Dedifferentiated amniotic fluid mesenchymal stem cell (primary cell): ENCODE data around the gene TMED8.
"Not testable (repeated sequence)": the region's sequence is repeated elsewhere in the genome, so short reads cannot be mapped to it uniquely, and the experiment has no call there.

Experiments
- DNase-seq: peaks from one replicate; pipeline ENCODE4 v3.0.0-alpha.2; 2016; ENCODE audit errors: extremely low spot score

TMED8 gene

DNA sequence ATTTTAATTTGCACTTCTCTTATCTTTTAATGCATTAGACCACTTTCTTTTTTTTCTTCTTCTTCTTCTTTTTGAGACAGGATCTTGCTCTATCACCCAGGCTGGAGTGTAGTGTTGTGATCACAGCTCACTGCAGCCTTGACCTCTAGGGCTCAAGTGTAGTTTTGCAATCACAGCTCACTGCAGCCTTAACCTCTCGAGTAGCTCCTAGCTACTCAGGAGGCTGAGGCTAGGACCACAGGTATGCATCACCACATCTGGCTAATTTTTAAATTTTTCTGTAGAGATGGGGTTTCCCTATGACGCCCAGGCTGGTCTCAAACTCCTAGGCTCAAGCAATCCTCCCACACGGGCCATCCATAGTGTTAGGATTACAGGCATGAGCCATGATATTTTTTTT is 12.7 kb downstream of the TMED8 start:
- DNase-seq: no peak

DNA sequence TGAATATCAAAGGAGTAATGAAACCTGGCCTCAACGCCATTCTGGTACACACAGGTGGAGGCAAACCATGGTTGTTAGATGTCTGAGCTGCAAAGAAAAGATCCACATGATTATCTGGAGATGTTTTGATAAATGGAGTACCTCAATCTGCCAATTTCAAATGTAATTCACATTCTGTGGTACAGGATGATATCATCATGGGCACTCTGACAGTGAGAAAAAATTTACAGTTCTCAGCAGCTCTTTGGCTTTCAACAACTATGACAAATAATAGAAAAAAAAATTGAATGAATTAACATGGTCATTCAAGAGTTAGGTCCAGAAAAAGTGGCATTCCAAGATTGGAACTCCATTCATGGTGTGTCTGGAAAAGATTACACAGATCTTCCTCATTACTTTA is 17.3 kb downstream of the TMED8 start:
- no peak for DNase-seq

DNA sequence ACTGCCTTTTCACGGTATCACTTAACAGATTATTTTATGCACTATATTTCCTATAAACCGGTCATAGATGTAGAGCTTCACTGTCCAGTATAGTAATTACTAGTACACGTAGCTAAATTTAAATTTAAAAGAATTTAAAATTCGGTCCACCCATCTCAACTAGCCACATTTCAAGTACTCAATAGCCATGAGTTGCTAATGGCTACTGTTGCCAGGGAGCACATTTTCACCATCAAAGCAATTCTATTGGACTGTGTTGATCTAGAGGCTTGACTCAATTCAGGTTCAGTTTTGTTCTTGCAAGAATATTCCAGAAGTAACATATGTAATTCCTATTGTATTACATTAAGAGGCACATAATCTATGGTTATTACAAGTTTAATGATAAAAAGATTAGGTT is 20.0 kb downstream of the TMED8 start:
- DNase-seq: no peak

DNA sequence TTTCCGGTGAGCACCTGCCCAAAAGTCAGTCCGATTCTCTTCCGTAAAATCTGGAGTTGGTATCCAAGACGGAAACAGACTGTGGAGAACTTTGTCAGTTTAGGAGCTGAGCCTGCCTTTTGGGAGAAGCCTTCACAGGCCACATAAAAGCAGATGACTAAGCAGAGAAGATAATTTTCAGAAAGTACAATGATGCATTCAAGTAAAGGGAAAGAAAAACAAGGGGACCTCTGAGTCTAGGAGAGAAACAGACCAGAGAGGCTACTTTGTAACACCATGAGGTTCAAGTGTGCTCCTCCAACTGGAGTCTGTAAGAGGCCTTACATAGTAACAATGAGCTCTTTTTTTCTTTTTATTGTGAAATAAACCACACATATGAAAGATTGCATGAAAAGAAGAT is 21.1 kb downstream of the TMED8 start:
- DNase-seq: no peak

DNA sequence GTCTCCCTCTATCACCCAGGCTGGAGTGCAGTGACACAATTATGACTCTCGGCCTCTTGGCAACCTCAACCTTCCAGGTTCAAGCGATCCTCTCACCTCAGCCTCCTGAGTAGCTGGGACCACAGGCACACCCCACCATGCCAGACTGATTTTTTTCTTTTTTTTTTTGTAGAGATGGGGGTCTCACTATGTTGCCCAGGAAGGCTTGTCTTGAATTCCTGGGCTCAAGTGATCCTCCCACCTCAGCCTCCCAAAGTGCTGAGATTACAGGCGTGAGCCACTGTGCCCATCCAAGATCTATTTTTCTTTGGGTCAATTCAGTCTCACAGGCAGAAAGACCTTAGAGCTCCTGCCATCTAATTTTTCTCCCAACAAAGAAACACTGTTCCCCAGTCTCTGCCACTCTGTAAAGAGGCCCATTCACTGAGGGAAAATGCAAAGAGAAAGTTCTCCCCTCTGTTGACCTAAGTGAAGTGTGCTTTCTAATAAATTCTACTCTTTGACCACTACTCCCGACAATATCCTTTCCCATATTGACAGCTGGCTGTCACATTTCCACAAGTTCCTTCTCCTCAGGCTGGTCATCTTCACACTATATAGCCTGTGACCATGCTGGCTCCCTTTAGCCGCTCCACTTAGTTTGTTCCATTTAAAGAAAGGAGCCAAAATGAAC is 23.3 kb downstream of the TMED8 start:
- DNase-seq: no peak

DNA sequence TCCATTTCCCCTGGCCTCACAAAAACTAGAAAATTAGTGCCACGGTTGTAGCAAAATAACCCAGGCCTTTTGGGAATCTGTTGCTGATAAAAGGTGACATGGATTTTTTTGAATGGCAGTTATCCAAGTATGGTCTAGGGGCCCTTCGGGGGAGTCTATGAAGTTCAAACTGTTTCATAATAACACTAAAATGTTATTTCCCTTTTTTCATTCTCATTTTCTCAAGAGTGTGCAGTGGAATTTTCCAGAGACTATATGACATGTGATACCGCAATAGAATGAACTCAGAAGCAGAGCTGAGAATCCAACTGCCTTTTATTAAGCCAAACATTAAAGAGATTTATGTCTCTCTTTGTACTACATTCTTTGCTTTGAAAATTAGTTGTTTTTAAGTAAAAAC is 29.1 kb downstream of the TMED8 start:
- DNase-seq: no peak

DNA sequence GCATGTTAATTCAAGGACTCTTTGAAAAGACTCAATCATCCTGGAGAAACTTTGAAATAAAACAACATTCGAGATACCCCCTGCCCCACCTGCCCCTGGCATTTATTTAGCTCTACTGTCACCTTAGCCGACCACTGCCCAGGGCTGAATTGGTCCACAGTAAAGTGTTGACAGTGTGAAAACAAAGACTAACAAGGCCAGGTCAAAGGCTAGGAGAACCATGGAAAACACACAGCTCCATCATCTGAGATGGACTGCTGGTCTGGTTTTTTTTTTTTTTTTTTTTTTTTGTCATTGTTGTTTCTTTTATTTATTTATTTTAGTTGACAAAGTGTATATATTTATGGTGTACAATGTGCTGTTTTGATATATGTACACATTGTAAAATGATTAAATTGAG is 30.4 kb downstream of the TMED8 start:
- no peak for DNase-seq

DNA sequence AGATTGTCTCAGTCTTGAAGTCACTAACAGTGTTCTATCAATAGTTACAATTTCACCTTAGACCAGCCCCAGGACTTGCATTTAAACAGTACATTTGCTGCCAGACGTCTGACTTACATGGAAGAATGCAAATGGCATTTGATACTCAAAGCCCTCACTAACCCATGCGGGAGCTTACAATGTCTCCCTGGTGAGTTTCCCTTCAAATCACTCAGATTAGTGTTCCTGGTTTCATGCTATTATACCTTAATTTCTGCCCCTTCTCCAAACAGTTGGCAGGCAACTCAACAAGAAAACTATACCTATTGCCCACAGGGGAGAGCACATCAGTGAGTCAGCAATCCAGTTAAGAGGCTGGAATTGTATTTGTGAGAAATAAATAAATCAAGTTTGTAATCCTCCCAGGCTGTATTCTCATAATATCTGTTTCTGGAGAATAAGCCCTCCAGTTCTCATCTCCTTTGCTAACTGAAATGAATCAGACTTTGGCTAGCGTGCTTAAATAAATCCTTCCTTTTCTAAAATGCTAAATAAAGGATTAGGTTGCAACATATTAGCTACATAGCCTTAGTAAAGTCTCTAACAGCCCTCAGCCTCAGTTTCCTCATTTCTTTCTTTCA is 32.4 kb downstream of the TMED8 start:
- DNase-seq: no peak

DNA sequence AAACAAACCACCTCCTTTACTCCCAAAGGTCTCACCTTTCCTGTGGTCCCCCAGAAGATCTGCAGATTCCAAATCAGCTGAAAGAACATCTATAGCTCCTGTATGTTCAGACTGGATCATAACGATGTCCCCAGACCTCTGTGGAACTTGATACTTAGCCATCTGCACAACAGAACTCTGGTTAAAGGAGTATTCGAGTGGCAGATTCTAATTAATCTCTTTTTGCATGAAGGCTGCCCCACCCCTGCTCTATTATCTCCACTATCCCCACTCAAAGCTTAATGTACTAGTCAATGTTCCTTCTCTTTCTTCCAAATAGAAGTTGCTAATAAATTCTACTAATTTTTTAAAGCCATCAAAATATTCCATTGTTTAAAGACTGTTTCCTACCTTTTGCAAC is 33.2 kb downstream of the TMED8 start:
- DNase-seq: no peak

DNA sequence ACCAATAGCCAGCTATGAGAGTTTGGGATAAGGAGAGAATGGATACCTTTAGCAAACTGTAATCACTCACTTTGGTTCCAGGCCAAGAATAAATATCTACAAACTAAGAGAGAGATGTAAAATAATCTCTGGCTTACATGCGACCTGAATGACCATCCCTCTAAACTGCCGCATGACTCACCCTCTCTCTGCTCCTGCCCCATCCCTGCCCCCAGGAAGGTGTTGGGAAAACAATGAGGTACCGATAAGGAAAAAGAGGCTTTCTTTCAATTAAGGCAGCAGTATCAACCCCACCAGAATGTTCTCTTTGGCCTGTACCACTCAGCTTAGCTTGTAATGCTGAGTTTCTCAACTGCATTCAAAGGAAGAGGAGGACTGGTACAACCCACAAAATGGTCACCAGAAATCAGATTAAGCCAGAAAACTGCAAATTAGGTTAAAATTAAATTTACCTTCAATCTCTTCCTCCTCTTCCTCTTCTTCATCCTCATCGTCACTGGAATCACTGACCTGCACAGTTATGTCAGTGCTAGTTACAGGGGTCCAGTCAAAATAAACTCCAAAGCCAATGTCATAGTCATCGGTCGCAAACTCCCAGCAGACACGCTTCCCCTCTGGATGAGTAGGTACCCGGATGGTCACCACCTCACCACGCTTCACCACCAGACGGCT is 34.0 kb downstream of the TMED8 start:
- DNase-seq: no peak

DNA sequence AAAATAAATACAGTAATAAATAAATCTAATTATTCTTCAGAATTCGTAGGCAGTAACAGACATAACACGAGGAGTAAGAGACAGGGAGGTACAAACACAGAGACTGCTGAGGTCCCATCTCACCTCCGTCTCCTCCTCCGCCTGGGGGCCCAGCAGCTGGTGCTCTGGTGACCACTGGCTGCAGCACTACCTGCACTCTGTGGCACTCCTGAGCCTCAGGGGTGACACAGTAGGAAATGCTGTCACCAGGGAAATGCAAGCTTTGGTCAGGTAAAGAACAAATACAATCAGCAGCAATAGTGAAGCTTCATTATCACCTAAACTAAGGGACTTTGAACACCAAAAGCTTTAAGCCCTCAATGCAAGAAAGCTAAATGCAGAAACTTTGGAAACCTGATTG is 36.5 kb downstream of the TMED8 start:
- DNase-seq: no peak

DNA sequence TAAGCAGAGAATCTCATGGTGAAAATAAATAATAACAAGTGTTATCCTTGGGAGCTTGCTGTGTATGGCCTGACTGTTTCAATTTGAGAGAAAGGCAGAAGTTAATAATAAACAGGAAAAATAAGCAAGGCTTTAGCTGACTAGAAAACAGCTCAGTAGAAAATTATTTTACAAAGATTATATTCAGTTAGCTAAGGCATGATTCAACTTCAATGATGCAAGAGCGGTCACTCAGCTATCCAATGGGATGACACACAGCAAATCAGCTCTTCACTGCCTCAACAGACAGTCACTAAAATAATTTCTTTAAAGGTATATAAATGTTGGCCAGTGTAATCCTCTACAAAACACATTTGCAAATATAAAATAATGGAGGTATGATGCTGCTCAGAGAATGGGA is 37.5 kb downstream of the TMED8 start:
- peak; percentile 53 for DNase-seq

DNA sequence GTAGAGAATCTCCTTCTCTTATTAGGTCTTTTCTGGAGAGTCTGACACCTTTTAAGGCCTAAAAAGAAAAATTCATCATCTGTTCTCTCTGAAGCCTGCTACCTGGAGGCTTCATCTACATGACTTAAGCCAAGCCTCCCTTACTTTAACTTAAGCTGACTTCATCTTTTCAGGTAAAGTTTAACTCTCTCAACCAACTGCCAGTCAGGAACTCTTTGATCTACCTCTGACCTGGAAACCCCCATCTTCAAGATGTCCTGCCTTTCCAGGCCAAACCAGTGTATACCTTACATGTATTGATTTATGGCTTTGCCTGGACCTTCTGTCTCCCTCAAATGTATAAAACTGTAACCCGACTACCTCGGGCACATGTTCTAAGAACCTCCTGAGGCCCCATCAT is 38.6 kb downstream of the TMED8 start:
- no peak for DNase-seq

DNA sequence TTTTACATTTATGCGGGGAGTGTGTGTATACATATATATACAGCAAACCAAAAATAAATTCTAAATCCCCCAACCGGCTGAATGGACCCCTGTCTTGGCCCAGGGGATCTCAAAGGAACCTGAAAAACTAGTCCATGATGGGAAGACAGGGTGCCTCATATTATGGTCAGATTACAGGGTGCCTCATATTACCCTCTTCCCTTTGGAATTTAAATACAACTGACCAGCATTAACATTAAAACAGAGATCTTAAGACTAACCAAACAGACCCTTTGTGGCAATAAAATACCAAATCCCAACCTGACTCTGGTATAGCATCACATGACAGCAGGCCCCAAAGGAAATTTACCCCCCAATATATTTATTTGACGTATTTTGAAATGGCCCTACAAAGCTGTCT is 39.0 kb downstream of the TMED8 start:
- no peak for DNase-seq

DNA sequence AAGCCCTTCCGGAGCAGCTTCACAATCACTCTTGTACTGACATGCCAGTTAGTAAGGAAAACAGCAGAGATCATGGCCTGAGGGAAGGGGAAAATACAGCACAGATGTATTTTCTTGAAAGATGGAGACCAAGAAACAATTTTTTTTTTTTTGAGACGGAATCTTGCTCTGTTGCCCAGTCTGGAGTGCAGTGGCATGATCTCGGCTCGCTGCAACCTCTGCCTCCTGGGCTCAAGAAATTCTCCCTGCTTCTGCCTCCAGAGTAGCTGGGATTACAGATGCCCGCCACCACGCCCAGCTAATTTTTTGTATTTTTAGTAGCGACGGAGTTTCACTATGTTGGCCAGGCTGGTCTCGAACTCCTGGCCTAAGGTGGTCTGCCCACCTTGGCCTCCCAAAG is 39.6 kb downstream of the TMED8 start:
- not testable (repeated sequence) for DNase-seq

DNA sequence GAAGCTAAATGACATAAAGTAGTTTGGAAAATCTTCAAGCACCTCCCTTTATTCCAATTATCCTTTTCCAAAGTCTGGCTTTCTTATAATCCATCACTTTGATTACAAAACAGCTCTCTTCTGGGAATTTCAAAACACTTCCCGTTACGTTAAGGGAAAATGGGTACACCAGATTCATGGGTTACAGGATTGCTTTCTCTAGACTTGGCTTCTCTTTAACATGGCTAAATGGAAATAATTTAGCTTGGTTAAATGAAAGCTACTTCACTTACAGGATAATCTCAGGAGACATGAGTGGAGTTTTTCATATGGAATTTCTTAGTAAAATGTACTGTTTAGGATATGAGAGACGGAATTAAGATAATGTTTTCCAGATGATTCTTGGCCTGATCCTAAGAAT is 41.3 kb downstream of the TMED8 start:
- DNase-seq: no peak

DNA sequence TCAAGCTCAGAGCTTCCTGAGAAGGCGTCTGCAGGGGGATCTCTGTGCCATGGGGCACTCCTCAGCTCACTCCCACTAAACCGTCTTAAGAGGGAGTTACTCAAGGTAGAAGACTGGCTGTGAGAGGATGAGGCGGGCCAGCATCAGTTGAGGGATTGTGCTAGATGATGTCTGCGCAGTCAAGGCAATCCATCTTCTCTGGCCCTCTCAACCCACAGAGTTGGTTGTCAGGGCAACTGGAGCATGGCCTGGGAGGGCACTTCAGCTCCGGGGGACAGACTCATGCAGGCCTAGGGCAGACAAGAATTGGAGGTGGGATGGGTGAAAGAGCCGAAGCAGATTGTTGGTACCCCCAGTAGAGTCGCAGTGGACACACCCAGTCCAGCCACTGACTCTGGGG is 47.0 kb downstream of the TMED8 start:
- DNase-seq: no peak

DNA sequence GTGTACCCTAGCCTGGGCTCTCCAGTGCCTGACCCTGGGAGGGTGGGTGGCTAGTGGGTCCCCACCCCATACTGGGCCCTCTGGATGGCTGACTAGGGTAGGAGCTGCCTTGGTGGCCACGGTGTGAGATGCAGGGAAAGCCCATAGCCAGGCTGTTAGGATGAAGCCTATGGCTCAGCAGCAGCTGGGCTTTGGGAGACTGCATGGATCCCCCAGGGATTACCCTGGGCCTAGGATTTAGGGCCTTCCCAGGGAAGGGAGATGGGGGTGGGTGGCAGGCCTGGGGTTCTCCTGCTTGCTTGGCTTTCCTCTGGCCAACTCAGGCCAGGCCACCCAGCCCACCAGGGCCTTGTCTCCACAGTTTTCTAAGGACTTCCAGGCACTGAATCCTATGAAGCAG is 49.8 kb downstream of the TMED8 start:
- DNase-seq: no peak

DNA sequence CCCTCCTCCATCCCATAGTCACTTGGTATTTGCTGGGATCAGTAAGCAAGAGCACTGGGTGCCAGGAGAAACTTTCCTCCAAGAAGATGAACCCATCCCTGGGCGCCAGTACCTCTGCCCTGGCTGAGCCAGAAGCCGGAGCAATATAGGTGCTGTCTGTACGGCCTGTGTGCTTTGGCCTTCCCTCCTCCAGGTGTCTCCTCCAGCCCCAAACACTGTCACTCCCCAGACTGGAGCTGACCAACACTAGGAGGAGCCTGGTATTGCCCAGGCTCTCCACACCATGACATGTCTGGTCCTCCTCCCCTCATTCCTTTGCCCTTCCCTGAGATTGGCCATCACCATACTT is 51.2 kb downstream of the TMED8 start:
- DNase-seq: no peak

DNA sequence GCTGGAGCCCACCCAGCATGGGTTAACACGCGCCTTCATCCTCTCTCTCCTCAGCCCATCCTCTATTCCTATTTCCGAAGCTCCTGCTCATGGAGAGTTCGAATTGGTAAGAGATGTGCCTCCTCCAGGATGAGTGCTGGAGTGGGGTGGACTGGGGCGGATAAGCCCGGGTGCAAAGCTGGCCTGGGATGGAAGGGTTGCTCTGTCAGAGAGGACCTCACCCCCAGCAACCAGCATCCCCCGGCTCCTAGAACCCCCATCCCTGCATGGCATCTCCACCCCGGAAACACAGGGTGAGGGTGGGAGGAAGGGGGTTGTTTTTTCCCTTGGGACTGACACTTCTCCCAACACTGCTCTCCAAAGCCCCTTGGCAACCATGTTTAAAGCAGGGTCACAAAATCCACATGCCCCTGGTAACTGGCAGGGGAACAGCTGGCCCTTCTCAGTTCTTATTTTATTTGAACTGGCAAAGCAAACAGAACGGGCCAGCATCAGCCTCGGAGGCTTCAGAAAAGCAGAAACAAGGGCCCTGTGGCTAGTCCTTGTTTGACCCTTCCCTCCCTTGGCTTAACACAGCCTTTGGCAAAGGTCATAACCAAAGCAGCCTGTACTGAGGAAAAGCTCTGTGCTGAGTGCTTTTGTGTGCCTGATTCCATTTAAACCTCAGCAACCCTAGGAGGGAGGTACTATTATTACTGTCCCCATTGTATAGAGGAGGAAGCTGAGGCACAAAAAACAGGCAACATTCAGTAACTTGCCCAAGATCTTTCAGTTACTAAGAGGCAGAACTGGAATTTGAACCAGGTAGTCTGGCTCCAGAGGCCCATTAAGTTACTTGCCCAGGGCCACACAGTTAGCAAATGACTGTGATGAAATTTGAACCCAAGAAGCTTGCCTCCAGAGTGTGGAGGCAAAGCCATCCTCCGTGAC is 51.8 kb downstream of the TMED8 start:
- DNase-seq: no peak

DNA sequence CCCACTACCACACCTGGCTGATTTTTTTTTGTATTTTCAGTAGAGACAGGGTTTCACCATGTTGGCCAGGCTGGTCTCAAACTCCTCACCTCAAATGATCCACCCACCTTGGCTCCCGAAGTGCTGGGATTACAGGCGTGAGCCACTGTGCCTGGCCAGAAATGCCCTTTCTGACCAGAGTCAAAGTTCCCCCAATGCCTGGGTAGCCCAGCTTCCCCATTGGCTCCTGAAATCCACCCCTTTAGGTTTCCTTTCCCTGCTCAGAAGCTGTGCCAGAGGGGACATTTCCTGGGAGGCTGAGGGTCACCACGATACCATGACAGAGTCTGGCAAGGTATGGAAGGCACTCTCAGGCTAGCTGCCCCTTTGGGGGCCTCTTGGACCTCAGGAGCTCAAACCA is 52.6 kb downstream of the TMED8 start:
- no peak for DNase-seq

DNA sequence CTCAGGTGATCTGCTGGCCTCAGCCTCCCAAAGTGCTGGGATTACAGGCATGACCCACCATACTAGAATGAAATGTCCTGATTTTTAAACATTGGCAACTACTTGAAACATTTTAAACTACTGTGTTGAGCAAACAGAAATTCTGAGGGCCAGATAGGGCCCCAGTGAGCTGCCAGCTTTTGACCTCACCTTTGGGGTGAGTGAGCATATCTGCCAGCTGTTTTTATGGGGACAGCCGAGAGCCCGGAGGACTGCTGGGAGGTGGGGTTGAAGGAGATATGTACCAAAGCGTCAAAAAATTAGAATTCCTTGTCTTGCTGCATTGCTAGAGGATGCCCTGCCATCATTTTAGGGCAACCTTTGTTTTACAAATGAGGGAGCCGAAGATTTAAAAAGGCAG is 53.3 kb downstream of the TMED8 start:
- DNase-seq: no peak

DNA sequence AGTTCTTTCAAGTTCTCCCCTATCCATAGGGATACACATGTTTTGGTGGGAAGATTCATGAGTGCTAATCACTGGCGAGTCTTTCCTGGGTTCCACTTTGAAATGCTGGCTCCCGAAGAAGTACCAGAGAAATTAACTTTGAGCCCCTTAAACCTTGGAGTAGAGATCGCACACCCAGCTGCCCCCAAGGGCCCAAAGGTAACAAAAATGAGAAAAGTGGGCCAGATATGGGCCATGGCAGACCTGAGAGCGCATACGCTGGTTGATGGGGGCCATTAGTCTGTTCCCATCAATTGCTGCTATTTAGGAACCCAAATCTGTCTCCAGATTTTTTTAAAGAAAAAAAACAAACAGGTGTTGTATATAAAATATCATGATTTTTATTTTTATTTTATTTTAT is 53.9 kb downstream of the TMED8 start:
- DNase-seq: no peak
